Measurements from ENCODE around the gene SORCS1.

Gene SORCS1

GRCh38 chr10:106816318-106817085 lies 348.0 kb downstream of the SORCS1 start:
- no peak for DNase-seq (ENCODE audit: low read depth)

GRCh38 chr10:106815427-106816043 lies 349.0 kb downstream of the SORCS1 start:
- no peak for DNase-seq (ENCODE audit: low read depth)

- no peak for DNase-seq (ENCODE audit: low read depth)
These were observed 359.4 kb downstream of the SORCS1 start for GRCh38 chr10:106804992-106805582.

DNA sequence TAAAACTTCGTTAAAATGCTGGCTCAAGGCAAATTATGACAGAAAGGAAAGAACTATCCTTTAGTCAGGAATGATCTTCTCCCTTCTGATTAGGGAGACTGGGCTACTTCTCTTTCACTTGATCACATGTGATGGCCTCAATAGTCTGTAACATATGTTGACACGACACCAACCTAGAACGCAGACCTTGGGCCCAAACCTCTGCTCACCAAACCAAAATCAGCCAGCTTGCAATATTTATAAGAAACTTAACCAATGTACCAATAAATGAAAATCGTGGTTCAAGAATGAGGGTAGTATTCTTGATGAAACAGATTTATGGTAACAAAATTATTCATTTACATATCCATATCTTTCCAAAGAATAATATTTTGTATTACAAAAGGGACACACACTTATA lies 361.6 kb downstream of the SORCS1 start:
- no peak for DNase-seq (ENCODE audit: low read depth)

DNA sequence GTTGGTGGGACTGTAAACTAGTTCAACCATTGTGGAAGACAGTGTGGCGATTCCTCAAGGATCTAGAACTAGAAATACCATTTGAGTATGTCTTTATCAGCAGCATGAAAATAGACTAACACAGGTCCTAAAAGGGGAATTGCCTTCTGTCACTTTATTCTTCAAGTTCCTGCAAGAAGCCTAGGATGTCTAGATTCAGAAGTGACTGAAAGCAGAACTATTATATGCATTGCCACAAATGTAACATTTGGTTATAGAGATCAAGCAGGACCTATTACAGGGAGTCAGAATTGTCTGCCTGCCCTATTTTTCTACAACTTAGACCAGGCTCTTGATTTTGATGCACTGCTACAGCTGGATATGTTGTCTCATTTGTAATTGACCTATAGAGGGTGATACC lies 364.7 kb downstream of the SORCS1 start:
- no peak for DNase-seq (ENCODE audit: low read depth)

GRCh38 chr10:106795619-106796018 lies 368.9 kb downstream of the SORCS1 start:
- DNase-seq (ENCODE audit: low read depth): no peak

GRCh38 chr10:106793617-106794016 lies 370.9 kb downstream of the SORCS1 start:
- DNase-seq (ENCODE audit: low read depth): no peak

GRCh38 chr10:106789623-106790022 lies 374.9 kb downstream of the SORCS1 start:
- no peak for DNase-seq (ENCODE audit: low read depth)

DNA sequence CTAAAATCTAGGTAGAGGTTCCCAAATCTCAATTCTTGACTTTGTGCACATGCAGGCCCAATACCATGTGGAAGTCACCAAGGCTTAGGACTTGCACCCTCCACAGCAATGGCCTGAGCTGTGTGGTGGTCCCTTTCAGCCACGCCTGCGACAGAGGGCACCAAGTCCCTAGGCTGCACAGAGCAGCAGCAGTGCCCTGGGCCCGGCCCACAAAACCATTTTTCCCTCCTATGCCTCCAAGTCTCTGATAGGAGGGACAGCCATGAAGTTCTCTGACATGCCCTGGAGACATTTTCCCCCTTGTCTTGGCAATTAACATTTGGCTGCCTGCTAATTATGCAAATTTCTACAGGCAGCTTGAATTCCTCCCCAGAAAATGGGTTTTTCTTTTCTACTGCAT lies 375.5 kb downstream of the SORCS1 start:
- DNase-seq (ENCODE audit: low read depth): no peak

DNA sequence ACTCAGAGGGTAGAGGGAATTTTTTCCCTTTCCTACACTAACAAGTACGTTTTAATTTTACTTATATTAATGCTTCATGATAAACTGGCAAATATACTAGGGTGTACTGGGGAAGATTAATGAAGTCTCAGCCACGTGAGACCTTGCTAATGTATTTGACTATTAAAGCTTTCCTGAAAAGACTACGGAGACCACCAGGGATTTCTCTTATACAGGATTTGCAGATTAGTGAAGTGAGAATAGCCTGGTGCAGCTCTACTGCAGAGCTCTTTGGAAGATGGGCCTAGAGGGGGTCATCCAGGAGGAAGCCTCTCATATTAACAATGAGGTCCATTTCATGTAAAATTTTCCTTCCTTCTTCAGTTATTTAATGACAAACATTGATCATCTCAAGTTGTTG lies 379.0 kb downstream of the SORCS1 start:
- DNase-seq (ENCODE audit: low read depth): no peak

DNA sequence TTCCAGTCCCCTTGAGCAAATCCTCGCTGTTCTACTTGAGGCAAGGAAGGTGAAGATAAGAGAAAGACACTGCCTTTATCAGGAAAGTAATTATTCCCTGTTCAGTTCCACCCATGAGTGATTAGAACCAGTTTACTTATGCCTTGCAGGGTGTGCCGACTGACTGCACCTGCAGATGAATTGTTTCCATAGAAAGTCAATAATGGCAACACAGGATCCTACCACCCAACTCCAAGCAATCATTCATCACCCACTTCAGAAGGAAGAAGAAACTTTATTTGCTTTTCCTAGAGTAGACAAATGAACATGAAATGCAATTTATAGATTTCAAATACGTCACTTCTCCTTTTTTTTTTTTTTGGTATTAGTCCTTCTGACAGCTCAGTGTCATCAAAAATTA lies 383.9 kb downstream of the SORCS1 start:
- no peak for DNase-seq (ENCODE audit: low read depth)

DNA sequence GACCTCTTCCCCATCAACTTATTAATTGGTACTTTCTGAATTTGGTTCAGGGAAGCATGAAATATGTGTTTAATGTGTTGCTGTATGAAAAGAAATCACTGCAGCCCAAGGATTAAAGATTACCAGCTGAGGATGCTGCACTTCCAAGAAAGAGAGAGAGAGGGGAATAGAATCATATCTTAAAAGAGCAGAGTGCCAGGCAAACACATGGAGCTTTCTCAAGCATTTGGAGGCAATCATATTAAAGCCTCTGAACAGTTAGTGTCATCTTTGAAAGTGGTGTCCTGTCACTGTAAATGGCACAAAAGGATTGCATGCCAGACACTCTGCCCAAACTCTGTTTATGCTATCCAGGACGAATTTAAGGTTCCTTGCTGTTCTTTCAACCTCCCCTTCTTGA lies 386.7 kb downstream of the SORCS1 start:
- no peak for DNase-seq (ENCODE audit: low read depth)

DNA sequence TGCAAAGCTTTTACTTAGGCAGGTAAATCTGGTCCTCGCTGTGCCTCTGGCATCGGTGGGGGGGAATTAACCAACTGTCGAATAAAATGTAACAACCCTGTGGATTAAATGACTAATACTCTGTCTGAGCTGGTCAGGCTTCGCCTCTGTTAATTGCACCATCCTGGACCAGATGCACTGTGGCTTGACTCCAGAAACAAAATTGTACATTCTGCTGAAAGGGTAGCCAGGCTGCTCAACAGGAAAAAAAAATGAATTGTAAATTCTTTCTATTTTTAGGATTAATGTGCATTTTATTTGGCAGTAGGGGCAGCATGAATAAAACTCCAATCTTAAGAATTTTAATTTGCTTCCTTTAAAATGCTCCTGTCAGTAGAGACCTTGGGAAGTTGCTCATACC lies 389.4 kb downstream of the SORCS1 start:
- DNase-seq (ENCODE audit: low read depth): no peak

DNA sequence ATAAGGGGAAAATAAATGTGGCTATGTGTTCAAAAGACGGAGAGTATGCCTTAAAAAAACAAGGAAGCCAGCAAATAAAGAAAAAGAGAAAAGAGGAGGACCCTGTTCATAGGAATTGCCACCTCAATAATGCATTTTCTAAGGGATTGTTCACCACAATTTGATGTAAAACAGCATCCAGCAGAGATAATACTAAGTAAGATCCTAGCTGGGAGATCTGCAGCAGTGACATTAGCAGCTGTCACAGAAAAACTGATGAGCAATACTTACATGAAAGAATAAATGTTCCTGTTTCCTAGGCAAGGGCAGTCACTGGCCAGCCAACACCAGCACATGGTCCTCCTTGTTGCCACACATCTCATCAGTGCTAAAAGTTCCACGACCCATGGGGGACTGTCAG lies 391.5 kb downstream of the SORCS1 start:
- no peak for DNase-seq (ENCODE audit: low read depth)

- no peak for DNase-seq (ENCODE audit: low read depth)
These were observed 393.4 kb downstream of the SORCS1 start for GRCh38 chr10:106771154-106771553.

- DNase-seq (ENCODE audit: low read depth): no peak
These were observed 396.3 kb downstream of the SORCS1 start for GRCh38 chr10:106768204-106768603.

- DNase-seq (ENCODE audit: low read depth): no peak
These were observed 398.6 kb downstream of the SORCS1 start for GRCh38 chr10:106765928-106766327.

- DNase-seq (ENCODE audit: low read depth): no peak
These were observed 399.2 kb downstream of the SORCS1 start for GRCh38 chr10:106765241-106765754.

DNA sequence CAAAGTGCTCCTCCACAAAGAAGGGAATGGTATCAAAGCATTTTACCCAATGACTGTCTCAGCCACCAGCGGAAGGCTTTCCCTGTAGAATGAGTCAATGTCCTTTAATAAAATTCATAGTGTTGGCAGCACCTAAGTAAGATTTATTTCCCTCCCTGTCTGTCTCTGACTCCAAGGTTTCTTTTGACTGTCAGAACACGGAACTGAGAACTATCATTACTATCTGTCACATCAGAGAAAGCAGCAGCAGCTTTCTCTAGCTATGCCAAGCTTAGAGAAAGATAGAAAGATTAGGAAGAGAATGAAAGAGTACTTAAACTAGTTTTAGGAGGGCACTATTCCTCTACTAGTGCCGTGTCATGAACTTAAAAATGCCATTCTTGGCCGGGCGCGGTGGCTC lies 400.1 kb downstream of the SORCS1 start:
- DNase-seq (ENCODE audit: low read depth): no peak

GRCh38 chr10:106761906-106762305 lies 402.6 kb downstream of the SORCS1 start:
- DNase-seq (ENCODE audit: low read depth): no peak

DNA sequence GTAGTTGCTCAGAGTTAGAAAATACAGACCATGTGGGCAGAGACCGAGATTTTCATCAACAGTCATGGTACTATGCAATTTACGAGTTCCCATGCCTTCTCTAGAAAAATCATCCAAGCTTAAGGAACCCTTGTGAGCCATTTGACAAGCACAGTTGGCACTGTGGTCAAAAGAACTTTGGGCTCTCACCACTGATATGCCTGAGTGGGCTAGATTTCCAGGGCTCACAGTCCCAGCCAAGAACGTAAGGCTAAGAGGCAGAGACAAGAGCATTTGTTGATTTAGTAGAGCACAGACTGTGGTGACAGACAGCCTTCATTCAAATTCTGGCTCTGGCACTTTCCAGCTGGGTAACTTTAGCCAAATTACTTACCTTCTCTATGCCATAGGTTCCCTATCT lies 407.0 kb downstream of the SORCS1 start:
- DNase-seq (ENCODE audit: low read depth): no peak

DNA sequence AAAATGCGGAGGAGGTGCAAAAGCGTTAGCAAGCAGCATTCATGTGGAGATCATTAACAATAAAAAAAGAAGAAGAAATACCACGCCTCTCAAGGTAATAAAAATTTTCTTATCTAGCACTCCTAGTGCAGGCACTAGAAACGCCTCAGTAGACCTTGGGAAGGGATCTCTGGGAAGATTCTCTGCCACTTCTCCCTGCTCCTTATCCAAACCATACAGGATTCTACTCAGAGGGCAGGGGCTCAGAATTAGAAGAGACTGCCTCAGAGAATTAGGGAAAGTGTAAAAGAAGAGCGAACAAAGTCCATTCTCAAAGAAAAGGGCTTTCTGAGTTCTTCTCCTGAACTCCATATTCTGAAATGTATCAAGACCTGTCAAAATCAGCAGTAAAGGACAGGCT lies 413.4 kb downstream of the SORCS1 start:
- DNase-seq (ENCODE audit: low read depth): no peak

DNA sequence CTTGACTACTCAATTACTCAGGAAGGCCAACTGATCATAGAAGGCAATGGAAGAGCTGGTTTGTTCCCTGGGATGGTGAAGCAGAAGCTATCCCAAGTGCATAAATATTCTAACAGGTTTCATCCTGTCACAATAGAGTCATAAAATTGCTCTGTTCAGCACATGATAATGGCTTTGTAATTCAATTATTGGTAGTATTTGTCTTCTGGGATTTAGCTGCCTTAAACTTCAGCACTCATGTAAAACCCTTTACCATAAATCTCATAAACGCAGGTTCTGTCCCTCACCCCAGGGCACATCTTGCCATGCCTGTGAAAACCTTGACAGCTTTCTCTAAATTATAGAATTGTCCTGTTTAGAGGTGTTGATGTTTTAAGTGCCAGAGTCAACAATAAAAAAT lies 417.6 kb downstream of the SORCS1 start:
- DNase-seq (ENCODE audit: low read depth): no peak
